Body of pancreas (tissue), 4 donors: Measurements from ENCODE around the gene GMPPB.

Source experiments
- POLR2A ChIP-seq, 3 donors: fragments of 450-650 bp; IDR thresholded peaks; one replicate each; pipeline ENCODE4 v1.6.1; 2016; ENCODE audit warnings: antibody characterized with exemption in 3 of 3, mild to moderate bottlenecking in 2 of 3
- TF ChIP-seq, protein P1 (sequence below), 7 experiments: fragments of 450-650 bp in 4 of 7; fragments of 200-600 bp in 3 of 7; sonication (generic) in 3 of 7; IDR thresholded peaks; one replicate each; pipeline ENCODE4 v1.5.1; 2016 to 2019; ENCODE audit warnings: antibody characterized with exemption in 7 of 7

DNA sequence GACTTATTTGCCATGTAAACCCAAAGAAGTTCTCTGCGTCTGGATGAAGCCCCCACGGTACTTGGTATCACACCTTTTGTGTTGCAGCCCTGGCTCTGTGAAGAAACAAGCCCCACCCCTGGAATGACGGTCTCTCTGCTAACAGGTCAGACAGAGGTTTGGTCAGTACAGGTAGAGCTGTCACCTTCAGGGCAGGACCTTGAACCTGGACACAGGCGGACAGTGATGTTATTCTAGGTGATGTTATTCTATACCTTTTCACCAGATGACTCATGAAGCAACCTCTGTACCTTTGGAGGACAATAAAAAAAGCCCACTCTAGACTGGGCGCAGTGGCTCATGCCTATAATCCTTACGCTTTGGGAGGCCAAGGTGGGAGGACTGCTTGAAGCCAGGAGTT is 11.0 kb upstream of the GMPPB start:
- no peak for TF ChIP-seq POLR2A (IDR thresholded peaks at IDR 0.05)
- TF ChIP-seq, protein P1, sequence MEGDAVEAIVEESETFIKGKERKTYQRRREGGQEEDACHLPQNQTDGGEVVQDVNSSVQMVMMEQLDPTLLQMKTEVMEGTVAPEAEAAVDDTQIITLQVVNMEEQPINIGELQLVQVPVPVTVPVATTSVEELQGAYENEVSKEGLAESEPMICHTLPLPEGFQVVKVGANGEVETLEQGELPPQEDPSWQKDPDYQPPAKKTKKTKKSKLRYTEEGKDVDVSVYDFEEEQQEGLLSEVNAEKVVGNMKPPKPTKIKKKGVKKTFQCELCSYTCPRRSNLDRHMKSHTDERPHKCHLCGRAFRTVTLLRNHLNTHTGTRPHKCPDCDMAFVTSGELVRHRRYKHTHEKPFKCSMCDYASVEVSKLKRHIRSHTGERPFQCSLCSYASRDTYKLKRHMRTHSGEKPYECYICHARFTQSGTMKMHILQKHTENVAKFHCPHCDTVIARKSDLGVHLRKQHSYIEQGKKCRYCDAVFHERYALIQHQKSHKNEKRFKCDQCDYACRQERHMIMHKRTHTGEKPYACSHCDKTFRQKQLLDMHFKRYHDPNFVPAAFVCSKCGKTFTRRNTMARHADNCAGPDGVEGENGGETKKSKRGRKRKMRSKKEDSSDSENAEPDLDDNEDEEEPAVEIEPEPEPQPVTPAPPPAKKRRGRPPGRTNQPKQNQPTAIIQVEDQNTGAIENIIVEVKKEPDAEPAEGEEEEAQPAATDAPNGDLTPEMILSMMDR (IDR thresholded peaks at IDR 0.05) = no peak
